WI38 (cell line): ENCODE measurements around the gene LRRFIP1.
A peak's percentile ranks its signal among the peaks of the same experiment; 100 is the strongest.

ENCODE experiments used
- H3K4me3 ChIP-seq: 2 replicates; pipeline ENCODE4 v1.5.1; 2011; ENCODE audit warnings: low read depth, mild to moderate bottlenecking, control low read depth, low read length
- CTCF ChIP-seq: IDR thresholded peaks from 2 replicates; pipeline ENCODE4 v1.5.1; 2012; ENCODE audit warnings: low read depth, mild to moderate bottlenecking, control low read depth, low read length

The LRRFIP1 gene

GRCh38 chr2:237625777-237626176, 1.6 kb upstream of the LRRFIP1 start:
- TF ChIP-seq CTCF = no peak
- no peak overlapping the region for H3K4me3 ChIP-seq

GRCh38 chr2:237626813-237627440, 460 bp upstream of the LRRFIP1 start:
- no peak for TF ChIP-seq CTCF
- H3K4me3 ChIP-seq = peak overlapping the region; percentile 54

GRCh38 chr2:237628247-237629187, 1.1 kb downstream of the LRRFIP1 start:
- peak overlapping the region; percentile 79 for H3K4me3 ChIP-seq

GRCh38 chr2:237629188-237629534, 1.8 kb downstream of the LRRFIP1 start:
- TF ChIP-seq CTCF = no peak
- H3K4me3 ChIP-seq = peak overlapping the region; percentile 79

More at GRCh38 chr2:237628247-237629187, 1.1 kb downstream of the LRRFIP1 start:
- TF ChIP-seq CTCF = no peak

- no peak overlapping the region for H3K4me3 ChIP-seq
- TF ChIP-seq CTCF = no peak
These were observed 2.4 kb downstream of the LRRFIP1 start for GRCh38 chr2:237629739-237630138.

GRCh38 chr2:237630216-237631000, 3.0 kb downstream of the LRRFIP1 start:
- TF ChIP-seq CTCF = no peak
- no peak overlapping the region for H3K4me3 ChIP-seq
